Common myeloid progenitor, CD34-positive (primary cell): Measurements from ENCODE around the gene PRMT1.
A peak's percentile ranks its signal among the peaks of the same experiment; 100 is the strongest.

Experiments
- CTCF ChIA-PET: fragments of 350-600 bp; sonication (Branson Sonifier 250); formaldehyde crosslinking; loops from one replicate; lab custom pipeline; 2021; ENCODE audit warnings: antibody characterized with exemption; lab: Charles Lee
- POLR2A ChIA-PET: fragments of 350-600 bp; sonication (Branson Sonifier 250); formaldehyde crosslinking; loops from one replicate; lab custom pipeline; 2021; ENCODE audit warnings: antibody characterized with exemption; lab: Charles Lee
- DNase-seq, 3 donors: peaks; one replicate each; pipeline versions ENCODE4 v3.0.0 to v3.0.0-alpha.2; 2013
- H3K27ac ChIP-seq, 2 experiments: 1 replicate in 1 of 2; 2 replicates in 1 of 2; pipeline ENCODE4 v1.7.0; 2013; ENCODE audit warnings: inconsistent platforms in 2 of 2, low read length in 2 of 2, mild to moderate bottlenecking in 2 of 2, low read depth in 1 of 2, moderate library complexity in 1 of 2; ENCODE audit not compliant: severe bottlenecking in 2 of 2, insufficient read depth in 1 of 2, poor library complexity in 1 of 2
- H3K27me3 ChIP-seq, 5 experiments: replicated peaks in 2 of 5; 1 replicate in 3 of 5; 2 replicates in 2 of 5; pipeline versions ENCODE4 v1.6.1 to v1.7.0; 2013; ENCODE audit warnings: low read length in 4 of 5, mild to moderate bottlenecking in 2 of 5, moderate library complexity in 2 of 5, inconsistent platforms in 1 of 5; ENCODE audit not compliant: insufficient read depth in 5 of 5, control insufficient read depth in 4 of 5
- H3K36me3 ChIP-seq, 4 experiments: 1 replicate in 2 of 4; 2 replicates in 2 of 4; pipeline versions ENCODE4 v1.6.1 to v1.7.0; 2013; ENCODE audit warnings: low read length in 3 of 4, control low read depth in 1 of 4, mild to moderate bottlenecking in 1 of 4; ENCODE audit not compliant: control insufficient read depth in 4 of 4, insufficient read depth in 4 of 4
- H3K4me1 ChIP-seq, 4 experiments: 1 replicate in 3 of 4; 2 replicates in 1 of 4; pipeline versions ENCODE4 v1.6.1 to v1.7.1; 2013; ENCODE audit warnings: low read length in 3 of 4, mild to moderate bottlenecking in 3 of 4, control low read depth in 1 of 4, inconsistent platforms in 1 of 4, moderate library complexity in 1 of 4; ENCODE audit not compliant: control insufficient read depth in 4 of 4, insufficient read depth in 4 of 4; ENCODE audit errors: control extremely low read depth in 1 of 4
- H3K4me3 ChIP-seq, 7 experiments: 1 replicate in 4 of 7; 2 replicates in 3 of 7; pipeline versions ENCODE4 v1.5.1 to v1.7.0; 2013; ENCODE audit warnings: mild to moderate bottlenecking in 7 of 7, low read length in 6 of 7, moderate library complexity in 6 of 7, inconsistent platforms in 2 of 7, low read depth in 2 of 7, control low read depth in 1 of 7; ENCODE audit not compliant: insufficient read depth in 4 of 7, control insufficient read depth in 1 of 7; ENCODE audit errors: extremely low read depth in 1 of 7
- H3K9me3 ChIP-seq, 5 experiments: 1 replicate in 4 of 5; 2 replicates in 1 of 5; pipeline versions ENCODE4 v1.6.1 to v1.7.1; 2013; ENCODE audit warnings: low read length in 4 of 5, mild to moderate bottlenecking in 2 of 5, inconsistent platforms in 1 of 5, low read depth in 1 of 5, moderate library complexity in 1 of 5; ENCODE audit not compliant: control insufficient read depth in 4 of 5, insufficient read depth in 2 of 5; ENCODE audit errors: control extremely low read depth in 1 of 5
- WGBS: methylation state at CpG from one replicate; pipeline ENCODE4 v1.1.5; 2013; ENCODE audit not compliant: insufficient coverage; 5-methylcytosine and 5-hydroxymethylcytosine counted together

PRMT1 gene

GRCh38 chr19:49688531-49689132, 11.6 kb downstream of the PRMT1 start:
- CTCF ChIA-PET, result interaction anchor here (1.2 to 2.5 kb wide), 5 partner anchors 8 to 123 kb away, joined by 3 to 8 read pairs (median 4); partner anchors contain the start of gene AP2A1
- DNase-seq, result no peak
- POLR2A ChIA-PET, result interaction anchor here (0.9 to 1.4 kb wide), 2 partner anchors 12 to 181 kb away, joined by 3 to 4 read pairs; partner anchors contain the start of gene PRMT1
- Histone ChIP-seq H3K36me3 (peaks cover 2 to 58% (median 31%) of the 10 kb centered on the region in 4 experiments), H3K4me3 (no peak overlapping the region), H3K27ac (no peak overlapping the region), H3K27me3 (peaks cover 0 to 38% (median 23%) of the 10 kb centered on the region in 5 experiments), H3K9me3 (no peaks in the 10 kb centered on the region), H3K4me1 (peaks cover 0 to 48% (median 29%) of the 10 kb centered on the region in 4 experiments)
- WGBS, result 78% methylated on average over 6 of the region's 12 CpGs

GRCh38 chr19:49689133-49690078, 12.3 kb downstream of the PRMT1 start, which contains the start of gene ADM5:
Gene ADM5, plus strand, starts transcription at chr19:49689594. Its CDS starts 244 bp downstream, at chr19:49689838.
- Histone ChIP-seq H3K36me3 (peaks cover 2 to 50% (median 24%) of the 10 kb centered on the region in 4 experiments), H3K9me3 (no peaks in the 10 kb centered on the region), H3K27ac (no peak within 1 kb of the TSS), H3K4me3 (peak within 1 kb of the TSS in 4 of 7 experiments; percentile 3 to 32 (median 7)), H3K27me3 (peaks cover 0 to 38% (median 23%) of the 10 kb centered on the region in 5 experiments), H3K4me1 (peaks cover 0 to 48% (median 29%) of the 10 kb centered on the region in 4 experiments)
- POLR2A ChIA-PET, result interaction anchor here (1.4 kb wide), 1 partner anchor 13 kb away, joined by 4 read pairs; the partner anchor contains the start of gene PRMT1
- CTCF ChIA-PET, result interaction anchor here (1.2 to 2.5 kb wide), 6 partner anchors 9 to 122 kb away, joined by 3 to 8 read pairs (median 4); partner anchors contain the start of gene AP2A1
- DNase-seq, result peak in 2 of 3 donors; percentile 44 to 47
- WGBS, result 55% methylated on average over 50 of the region's 54 CpGs

- H3K4me1 ChIP-seq, result peaks cover 0 to 48% (median 29%) of the 10 kb centered on the region in 4 experiments
- H3K27ac ChIP-seq, result no peak overlapping the region
- ChIA-PET CTCF (interaction anchor here (0.5 to 2.5 kb wide), 6 partner anchors 9 to 76 kb away, joined by 3 to 8 read pairs (median 4); partner anchors contain the start of gene AP2A1), POLR2A (interaction anchor here (1.4 kb wide), 2 partner anchors 13 to 14 kb away, joined by 3 to 4 read pairs; partner anchors contain the start of gene PRMT1)
- WGBS, result 40% methylated on average over 39 of the region's 39 CpGs
- H3K9me3 ChIP-seq, result no peaks in the 10 kb centered on the region
- DNase-seq, result no peak
- H3K36me3 ChIP-seq, result peaks cover 0 to 42% (median 18%) of the 10 kb centered on the region in 4 experiments
- peak overlapping the region in 4 of 7 experiments; percentile 3 to 59 (median 22) for H3K4me3 ChIP-seq
- peaks cover 0 to 38% (median 23%) of the 10 kb centered on the region in 5 experiments for H3K27me3 ChIP-seq
Observed at GRCh38 chr19:49690079-49690655, 13.1 kb downstream of the PRMT1 start.

GRCh38 chr19:49690656-49691242, 13.7 kb downstream of the PRMT1 start, which contains the start of gene CPT1C:
Gene CPT1C, plus strand, starts transcription at chr19:49691116. Its CDS starts 1,137 bp downstream, at chr19:49692253.
- Histone ChIP-seq H3K4me1 (peaks cover 0 to 48% (median 29%) of the 10 kb centered on the region in 4 experiments), H3K27me3 (peaks cover 0 to 38% (median 23%) of the 10 kb centered on the region in 5 experiments), H3K27ac (no peak within 1 kb of the TSS), H3K36me3 (peaks cover 0 to 37% (median 15%) of the 10 kb centered on the region in 4 experiments), H3K4me3 (peak within 1 kb of the TSS in 4 of 7 experiments; percentile 3 to 59 (median 22)), H3K9me3 (no peaks in the 10 kb centered on the region)
- ChIA-PET CTCF (interaction anchor here (0.5 to 2.5 kb wide), 7 partner anchors 9 to 76 kb away, joined by 3 to 8 read pairs (median 3); partner anchors contain the start of gene AP2A1), POLR2A (interaction anchor here (1.4 kb wide), 1 partner anchor 14 kb away, joined by 3 read pairs; no protein-coding TSS in a partner anchor)
- 8% methylated on average over 26 of the region's 38 CpGs for WGBS
- peak in 1 of 3 donors; percentile 46 for DNase-seq

- Histone ChIP-seq H3K36me3 (peaks cover 0 to 29% (median 11%) of the 10 kb centered on the region in 4 experiments), H3K9me3 (no peaks in the 10 kb centered on the region), H3K4me3 (peak overlapping the region in 3 of 7 experiments; percentile 13 to 59 (median 32)), H3K27me3 (peaks cover 0 to 38% (median 23%) of the 10 kb centered on the region in 5 experiments), H3K27ac (no peak overlapping the region), H3K4me1 (peaks cover 0 to 48% (median 29%) of the 10 kb centered on the region in 4 experiments)
- WGBS, result 4% methylated on average over 22 of the region's 39 CpGs
- peak; percentile 26 to 52 (median 41) for DNase-seq
- CTCF ChIA-PET, result interaction anchor here (0.9 to 1.3 kb wide), 2 partner anchors 10 to 21 kb away, joined by 3 read pairs; no protein-coding TSS in a partner anchor
- POLR2A ChIA-PET, result interaction anchor here (1.4 kb wide), 1 partner anchor 15 kb away, joined by 3 read pairs; no protein-coding TSS in a partner anchor
Observed at GRCh38 chr19:49691243-49692146, 14.4 kb downstream of the PRMT1 start.
